NK-92 (cell line): ENCODE results near the gene CSNK2A1.

Experiments
- DNase-seq: peaks from one replicate; lab custom pipeline; 2025; ENCODE audit not compliant: unreplicated experiment; lab: John Stamatoyannopoulos, UW

CSNK2A1 gene

DNA sequence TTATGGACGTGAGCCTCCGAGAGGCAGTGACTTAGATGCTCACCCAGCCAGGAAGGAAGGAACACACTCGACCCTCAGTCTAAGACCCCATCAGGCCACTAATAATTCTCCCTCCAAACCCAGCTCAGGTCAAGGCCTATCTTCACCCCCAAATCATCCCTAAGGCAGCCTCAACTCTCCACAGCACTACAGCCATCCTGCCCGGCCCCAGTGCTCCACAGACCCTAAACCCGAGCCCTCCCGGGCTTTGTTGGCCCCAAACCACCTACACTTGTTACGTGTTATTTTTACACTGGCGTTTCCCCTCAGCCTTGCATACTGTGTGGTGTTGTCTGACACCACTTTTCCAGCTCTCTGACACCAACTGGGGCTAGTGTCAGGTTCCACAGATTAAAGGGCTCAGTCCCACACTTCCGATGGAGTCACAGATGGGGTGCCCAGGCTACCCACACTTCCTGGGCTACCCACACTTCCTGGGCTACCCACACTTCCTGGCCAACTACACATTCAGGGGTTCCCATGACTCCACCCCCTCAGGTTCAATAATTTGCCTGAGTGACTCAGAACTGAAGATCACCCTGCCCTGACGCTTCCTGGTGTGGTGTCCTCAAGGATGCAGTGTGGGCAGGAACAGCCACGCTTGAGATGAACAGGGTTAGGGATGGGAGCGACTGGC is 110.2 kb downstream of the CSNK2A1 start:
- no peak for DNase-seq

DNA sequence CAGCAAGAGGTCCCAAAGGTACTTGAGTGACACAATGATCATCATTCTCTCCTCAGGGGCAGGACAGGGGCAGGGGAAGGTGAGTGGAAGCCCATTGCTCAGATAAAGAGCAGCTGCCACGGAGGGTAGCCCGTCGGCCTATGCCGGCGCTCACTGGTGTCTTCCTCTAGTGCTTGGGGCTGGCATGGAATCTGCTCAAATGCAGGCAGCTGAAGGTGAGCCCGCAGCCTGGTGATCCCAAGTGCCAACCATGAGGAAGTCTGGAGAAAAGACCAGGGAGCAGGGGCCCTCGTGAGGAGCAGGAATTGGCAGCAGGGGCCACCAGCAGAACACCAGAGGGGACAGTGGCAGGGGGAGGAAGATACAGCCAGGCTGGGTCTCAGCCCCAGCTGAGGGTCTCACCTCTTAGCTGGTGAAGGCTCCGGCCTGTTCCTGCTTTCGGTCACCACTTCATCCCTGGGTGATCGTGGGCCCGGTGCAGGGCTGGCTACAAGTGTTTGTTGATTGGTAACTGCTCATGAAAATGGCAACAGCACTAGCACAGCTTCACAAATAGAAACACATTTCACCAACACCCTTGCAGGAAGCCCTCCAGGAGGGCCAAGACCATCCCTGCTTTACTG is 110.8 kb downstream of the CSNK2A1 start:
- DNase-seq, result no peak

DNA sequence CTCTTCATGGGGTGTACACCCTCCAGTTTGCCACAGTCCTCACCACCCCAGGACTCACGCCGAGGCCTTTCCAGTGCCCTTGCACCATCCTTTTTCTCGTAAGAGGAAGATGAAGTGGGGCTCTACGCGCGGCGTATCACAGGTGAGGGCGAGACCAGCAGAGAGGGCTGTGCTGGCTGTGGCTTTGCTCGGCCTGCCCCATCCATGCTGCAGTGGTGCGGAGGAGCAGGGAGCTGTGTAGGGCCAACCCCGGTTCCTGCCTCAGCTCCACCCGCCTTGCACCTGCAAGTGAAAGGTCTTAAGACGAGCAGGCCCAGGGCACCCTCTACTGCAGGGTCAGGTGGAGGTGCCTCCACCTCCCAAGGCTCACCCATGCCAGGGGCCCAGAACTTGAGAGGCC is 111.4 kb downstream of the CSNK2A1 start:
- DNase-seq, result no peak

DNA sequence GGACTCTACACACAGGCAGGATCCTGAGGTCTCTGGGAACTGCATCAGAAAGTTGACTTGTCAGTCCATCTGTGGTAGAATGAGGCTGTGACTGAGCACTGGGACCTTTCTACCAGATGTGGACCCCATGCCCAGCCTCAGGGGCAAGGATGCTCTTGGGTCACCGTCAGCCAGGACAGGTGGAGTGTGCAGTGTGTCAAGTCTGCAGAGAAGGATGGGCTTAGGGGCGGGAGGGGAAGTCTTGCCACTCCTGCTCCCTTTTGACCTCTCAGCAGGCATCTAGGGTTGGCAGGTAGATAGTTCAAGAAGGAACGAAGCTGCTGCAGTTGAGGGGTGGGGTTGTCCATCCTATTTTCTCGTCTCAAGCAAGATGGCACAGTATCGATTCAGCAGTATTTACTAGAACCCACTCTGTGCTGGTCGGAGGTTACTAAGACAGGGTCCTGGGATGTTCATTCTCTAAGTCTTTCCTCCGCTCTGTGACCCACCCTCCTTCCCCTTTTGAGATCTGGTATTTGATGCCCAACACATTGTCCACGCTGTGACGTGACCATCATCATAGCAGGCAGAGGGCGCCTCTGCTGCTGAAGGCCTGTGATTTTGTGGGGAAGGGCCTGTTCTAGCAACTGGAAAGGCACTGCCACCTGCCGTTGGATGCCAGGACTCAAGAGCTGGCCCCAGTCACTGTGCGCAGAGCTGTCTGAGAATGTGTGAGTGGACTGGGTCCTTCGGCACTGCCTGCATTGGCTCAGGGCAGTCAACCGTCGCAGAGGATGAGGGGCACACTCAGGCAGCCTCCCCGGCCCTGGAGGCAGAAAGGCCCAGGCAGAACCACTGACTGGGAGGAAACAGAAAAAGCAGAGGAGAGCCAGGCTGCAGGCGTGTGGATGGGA is 112.3 kb downstream of the CSNK2A1 start:
- DNase-seq, result no peak

DNA sequence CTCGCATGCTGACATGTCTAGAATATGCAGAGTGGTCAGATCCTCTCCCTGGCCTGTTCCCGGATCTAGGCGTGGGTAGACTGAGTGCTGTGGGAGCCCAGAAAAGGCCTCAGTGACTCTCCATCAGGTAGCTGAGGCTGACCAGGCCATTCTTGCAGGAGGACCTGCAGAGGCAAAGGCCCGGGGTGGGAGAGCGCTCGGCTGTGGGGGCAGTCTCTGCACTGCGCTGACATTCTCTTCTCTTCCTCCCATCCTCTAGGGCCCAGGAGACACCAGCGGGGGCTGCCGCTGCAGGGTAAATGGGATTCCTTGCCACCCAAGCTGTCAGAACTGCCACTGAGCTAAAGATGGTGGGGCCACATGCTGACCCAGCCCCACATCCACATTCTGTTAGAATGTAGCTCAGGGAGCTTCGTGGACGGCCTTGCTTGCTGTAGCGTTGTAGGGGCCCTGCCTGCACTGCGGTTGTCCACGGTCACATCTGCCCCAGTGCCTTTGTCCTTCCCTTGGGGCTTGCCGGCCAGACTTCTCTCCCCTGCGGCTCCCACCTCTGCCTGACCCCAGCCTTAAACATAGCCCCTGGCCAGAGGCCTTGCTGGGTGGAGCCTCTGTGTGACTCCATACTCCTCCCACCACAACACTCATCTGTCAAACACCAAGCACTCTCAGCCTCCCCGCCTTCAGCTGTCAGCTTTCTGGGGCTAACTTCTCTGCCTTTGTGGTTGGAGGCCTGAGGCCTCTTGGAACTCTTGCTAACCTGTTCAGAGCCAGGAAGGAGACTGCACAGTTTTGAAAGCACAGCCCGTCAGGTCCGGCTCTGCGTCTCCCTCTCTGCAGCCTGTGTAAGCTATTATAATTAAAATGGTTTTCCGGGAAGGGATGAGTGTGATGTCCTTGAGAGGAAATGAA is 113.2 kb downstream of the CSNK2A1 start:
- no peak for DNase-seq

DNA sequence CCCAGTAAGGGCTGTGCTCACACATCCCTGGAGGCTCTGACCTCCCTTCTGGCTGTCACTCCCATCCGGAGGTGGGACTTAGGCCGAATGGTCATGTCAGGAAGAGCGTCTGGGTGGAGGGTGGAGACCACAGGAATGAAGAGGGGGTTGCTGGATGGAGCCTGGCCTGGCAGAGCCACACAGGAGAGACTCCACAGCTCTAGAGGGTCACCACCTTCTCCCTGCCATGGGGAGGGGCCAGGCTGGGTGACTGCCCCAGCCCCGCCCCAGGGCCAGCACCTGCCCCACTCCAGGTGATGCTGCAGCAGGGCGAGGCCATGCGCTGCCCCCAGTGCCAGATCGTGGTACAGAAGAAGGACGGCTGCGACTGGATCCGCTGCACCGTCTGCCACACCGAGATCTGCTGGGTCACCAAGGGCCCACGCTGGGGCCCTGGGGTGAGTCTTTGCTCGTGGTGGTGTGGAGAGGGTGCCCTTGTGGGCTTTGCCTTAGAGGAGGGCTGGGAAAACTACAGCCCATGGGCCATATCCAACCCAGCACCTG is 114.9 kb downstream of the CSNK2A1 start:
- DNase-seq, result no peak

DNA sequence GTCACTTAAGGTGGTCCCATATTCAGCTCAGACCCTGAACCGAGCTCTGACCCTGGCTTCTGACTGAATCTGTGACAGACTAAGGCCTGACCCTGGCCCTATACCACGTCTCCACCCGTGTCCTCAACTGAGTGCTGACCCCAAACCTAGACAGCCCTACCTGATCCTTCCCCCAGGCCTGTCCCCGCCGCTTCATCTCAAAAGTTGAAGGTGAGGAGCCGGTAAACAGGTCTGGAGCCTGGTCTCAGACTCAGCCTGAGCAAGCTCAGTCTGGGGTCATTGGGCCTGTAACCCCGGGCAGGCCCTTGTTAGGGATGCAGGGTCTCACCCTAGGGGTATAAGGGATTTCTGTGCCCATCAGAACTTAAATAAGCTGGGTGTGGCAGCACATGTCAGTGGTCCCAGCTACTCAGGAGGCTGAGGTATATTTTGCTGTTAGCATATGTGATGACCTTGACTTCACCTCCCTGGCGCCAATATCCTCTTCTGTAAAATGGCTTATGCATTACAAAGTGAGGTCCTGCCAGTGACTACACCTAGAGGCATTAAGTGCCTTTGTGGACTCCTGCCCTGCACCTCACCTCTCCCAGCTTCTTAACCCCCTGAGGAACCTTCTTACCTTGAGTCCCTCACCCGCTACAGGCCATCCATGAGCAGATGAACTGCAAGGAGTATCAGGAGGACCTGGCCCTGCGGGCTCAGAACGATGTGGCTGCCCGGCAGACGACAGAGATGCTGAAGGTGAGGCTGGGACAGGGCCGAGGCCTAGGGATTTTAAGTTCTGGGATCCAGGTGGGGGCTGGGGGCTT is 115.5 kb downstream of the CSNK2A1 start:
- DNase-seq, result no peak

DNA sequence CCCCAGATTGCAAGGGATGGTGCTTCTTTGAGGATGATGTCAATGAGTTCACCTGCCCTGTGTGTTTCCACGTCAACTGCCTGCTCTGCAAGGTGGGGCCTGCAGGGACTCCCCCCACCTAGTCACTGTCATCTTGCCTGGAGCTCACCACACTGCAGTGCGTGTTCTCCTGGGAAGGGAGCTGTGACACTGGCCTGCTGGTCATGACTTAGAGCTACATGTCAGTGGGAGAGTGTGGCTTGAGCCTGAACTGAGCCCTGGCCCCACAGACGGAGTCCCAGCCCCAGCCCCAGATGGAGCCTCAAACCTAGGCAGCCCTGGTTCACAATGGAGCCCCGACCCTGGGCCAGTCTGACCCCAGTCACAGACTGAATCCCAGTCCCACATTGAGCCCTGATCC is 116.2 kb downstream of the CSNK2A1 start:
- DNase-seq, result no peak

DNA sequence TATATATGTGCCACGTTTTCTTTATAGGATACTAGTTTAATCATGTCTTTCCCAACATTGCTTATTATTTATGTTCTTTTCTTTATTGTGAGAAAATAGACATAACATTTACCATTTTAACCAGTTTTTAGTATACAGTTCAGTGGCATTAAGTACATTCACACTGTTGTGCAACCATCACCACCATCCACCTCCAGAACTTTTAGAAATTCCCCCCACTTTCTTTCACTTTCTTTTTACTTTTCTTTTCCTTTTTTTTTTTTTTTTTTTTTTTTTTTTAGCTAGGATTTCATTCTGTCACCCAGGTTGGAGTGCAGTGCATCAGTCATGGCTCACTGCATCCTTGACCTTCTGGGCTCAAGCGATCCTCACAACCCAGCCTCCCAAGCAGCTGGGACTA is 117.0 kb downstream of the CSNK2A1 start:
- no peak for DNase-seq
